Measurements from ENCODE around the gene FRMPD4. TPM values are rescaled to one million over a fixed set of nuclear protein-coding genes. Genes with fewer than 3 reads are reported as not detected.
A peak's percentile ranks its signal among the peaks of the same experiment; 100 is the strongest.
"Not testable (repeated sequence)": the region's sequence is repeated elsewhere in the genome, so short reads cannot be mapped to it uniquely, and the experiment has no call there.

The FRMPD4 gene
- total RNA-seq, 2 donors from 2014 or later: not detected

DNA sequence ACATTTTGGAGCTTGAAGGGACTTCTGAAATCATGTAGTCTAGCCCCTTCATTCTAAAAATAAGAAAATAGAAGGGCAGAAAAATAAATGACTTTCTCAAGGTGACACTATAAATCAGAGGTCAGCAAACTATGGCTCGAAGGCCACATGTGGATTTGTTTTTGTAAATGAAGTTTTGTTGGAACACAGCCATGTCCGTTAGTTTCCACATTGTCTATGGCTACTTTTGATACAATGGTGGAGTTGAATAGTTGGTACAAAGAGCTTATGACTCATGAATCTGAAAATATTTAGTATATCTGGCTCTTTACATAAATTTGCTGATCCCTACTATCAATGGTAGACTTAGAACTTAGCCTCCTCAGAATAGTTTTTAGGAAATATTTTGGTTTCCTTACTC is 350.5 kb downstream of the FRMPD4 start:
- Mint-ChIP-seq H3K36me3 (no peaks in the 10 kb centered on the region), H3K9me3 (no peaks in the 10 kb centered on the region), H3K27ac (no peak overlapping the region)
- ATAC-seq: no peak
- no peak for DNase-seq (ENCODE audit: low spot score in 2 of 2)

DNA sequence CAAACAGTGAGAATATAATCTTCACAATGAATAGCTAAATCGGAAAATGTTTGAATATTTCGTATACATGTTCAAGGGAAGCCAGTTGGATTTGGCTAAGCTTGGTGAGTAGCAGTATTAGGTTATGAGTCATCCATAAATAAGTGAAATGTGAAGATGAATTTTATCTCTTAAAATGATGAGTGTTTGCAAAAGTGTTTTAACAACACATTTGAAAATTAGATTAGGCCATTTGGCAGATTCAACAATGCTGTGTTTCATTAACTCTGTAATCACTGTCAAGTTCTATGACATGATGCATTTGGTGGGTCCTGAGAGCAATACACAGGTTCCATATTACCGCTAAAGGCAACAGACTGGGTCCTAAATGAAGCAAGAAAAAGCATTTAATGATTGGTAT is 351.1 kb downstream of the FRMPD4 start:
- Mint-ChIP-seq H3K27ac (no peak overlapping the region), H3K36me3 (no peaks in the 10 kb centered on the region), H3K9me3 (no peaks in the 10 kb centered on the region)
- no peak for DNase-seq (ENCODE audit: low spot score in 2 of 2)
- no peak for ATAC-seq

DNA sequence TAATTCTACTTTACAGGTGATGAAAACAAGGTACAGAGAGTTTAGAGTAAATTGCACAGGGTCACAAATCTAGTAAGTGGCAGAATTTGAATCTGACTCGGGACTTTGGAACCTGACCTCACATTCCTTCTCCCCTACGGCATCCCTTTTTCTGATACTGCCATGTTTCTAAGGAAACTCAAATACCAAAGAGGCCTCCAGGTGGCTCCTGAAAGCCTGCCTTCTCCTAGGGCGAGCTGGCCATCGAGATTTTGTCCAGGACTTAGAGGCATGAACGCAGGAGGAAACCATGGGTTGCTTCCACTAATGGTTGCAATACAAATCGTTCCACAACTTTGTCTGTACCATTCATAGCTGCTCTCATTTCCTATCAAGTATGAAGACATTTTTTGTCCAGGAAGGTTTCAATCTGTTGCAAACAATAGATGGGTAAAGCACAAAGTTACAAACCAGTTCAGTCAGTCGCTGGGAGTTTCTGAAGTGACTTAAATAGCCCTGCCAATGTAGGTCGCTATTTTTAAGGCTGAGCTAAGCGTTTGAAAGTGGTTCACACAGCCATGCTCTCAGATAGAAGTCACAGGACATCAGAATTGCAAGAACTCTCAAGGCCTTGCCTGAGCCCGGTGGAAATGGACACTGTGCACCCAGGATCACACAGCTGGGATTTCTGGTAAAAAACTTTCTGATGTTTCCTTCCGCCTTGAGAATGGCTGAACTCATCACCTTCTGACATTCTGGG is 356.3 kb downstream of the FRMPD4 start:
- Mint-ChIP-seq H3K9me3 (no peaks in the 10 kb centered on the region), H3K36me3 (no peaks in the 10 kb centered on the region), H3K27ac (no peak overlapping the region)
- no peak for DNase-seq (ENCODE audit: low spot score in 2 of 2)
- no peak for ATAC-seq

DNA sequence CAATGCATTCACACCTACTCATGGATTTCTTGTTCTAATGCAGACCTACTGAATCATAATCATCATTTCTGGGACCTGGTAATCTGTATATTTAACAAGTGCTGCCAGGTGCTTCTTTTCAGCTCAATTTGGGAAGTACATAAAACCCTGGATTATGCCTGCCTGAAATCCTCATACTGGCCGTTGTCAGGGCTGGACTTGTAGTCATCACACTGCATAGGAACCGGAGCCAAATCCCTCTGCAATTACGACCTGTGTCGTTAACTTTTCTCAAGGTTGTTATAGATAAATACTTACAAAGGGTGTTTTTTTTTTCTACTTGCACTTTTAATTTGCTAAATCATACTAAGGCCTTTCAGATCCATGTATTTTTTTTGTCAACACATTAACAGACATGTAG is 358.1 kb downstream of the FRMPD4 start:
- Mint-ChIP-seq H3K36me3 (no peaks in the 10 kb centered on the region), H3K9me3 (no peaks in the 10 kb centered on the region), H3K27ac (no peak overlapping the region)
- DNase-seq (ENCODE audit: low spot score in 2 of 2): no peak
- ATAC-seq: no peak

DNA sequence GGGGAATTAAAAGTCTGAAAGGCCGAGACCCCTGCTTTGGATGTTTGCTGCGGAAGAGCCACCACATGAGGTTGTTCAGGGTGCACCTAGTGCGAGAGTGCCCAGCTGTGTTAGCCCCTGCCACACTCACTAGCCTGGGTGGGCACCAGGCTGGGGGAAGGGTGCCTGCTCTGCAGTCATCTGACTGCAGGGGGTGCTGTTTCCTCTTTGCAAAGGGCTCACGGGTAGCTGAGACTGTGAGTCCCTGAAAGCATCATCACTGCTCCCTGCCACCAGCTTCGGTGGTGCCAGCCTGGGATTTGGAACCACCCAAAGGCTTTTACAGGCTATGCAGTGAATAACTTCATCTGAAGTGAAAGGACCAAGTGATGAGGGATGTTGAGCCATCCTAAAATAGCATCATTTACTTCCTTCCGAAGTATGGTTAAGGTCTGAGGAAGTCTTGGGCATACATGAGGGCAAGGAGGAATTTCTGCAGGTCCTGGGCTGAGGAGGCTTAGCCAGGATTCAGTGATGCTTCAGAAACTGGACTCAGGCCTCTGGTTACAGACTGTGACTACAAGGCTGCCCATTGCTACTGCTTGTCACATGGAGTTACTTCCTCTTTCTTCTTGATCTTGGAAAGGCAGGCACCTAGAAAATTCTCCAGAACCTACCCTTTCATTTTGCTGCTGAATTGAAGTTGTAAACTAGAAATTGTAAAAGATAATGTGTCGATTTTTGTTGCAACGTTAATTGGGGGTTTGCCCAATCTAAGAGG is 359.7 kb downstream of the FRMPD4 start:
- Mint-ChIP-seq H3K36me3 (no peaks in the 10 kb centered on the region), H3K27ac (no peak overlapping the region), H3K9me3 (no peaks in the 10 kb centered on the region)
- ATAC-seq (no peak), DNase-seq (ENCODE audit: low spot score in 2 of 2) (peak in 1 of 2 donors; percentile 3)

DNA sequence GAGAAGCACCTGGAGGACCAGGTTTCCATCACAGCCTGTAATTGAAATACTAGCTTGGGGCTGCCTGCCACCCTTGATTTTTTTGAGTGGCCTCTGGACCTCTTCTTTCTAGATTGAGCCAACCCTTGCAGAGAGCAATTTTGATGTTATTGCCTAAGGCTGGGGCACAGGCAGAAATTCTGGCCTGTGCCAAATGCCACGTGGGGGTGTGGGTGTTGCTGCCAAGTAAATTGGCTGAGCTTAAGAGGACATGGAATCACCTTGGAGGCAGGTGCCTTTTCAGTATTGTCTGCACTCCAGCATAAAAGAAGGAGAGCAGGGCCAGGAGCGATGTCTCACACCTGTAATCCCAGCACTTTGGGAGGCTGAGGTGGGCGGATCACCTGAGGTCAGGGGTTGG is 366.9 kb downstream of the FRMPD4 start:
- no peak overlapping the region for H3K27ac Mint-ChIP-seq
- H3K9me3 Mint-ChIP-seq: no peaks in the 10 kb centered on the region

DNA sequence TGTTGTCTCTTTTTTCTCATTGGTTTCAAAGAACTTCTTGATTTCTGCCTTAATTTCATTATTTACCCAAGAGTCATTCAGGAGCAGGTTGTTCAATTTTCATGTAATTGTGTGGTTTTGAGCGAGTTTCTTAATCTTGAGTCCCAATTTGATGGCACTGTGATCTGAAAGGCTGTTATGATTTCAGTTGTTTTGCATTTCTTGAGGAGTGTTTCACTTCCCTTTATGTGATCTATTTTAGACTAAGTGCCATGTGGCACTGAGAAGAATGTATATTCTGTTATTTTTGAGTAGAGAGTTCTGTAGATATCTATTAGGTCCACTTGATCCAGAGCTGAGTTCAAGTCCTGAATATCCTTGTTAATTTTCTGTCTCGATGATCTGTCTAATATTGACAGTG is 377.1 kb downstream of the FRMPD4 start:
- not testable (repeated sequence) for ATAC-seq; DNase-seq (ENCODE audit: low spot score in 2 of 2); H3K27ac Mint-ChIP-seq; H3K9me3 Mint-ChIP-seq; H3K36me3 Mint-ChIP-seq

More for the DNA sequence above, 366.9 kb downstream of the FRMPD4 start:
- ATAC-seq (no peak), DNase-seq (ENCODE audit: low spot score in 2 of 2) (no peak)
- no peaks in the 10 kb centered on the region for H3K36me3 Mint-ChIP-seq

DNA sequence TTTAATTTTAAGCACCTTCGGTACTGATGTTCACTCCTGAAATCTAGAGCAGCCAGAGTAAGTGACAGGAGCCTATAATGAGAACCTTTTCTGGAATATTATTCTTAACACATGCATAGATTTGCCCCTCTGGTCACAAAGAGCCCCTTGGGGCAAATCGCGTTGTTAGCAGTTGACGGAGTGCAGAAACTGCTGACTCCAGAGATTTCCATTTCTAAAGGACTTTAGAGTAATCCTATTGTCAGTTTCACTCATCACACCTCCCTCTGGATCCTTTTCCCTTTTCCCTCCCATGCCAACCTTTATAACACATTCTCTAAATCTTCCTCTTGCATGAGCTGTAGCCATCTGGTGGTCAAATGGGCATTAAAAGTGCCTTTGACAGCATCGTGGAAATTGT is 388.0 kb downstream of the FRMPD4 start:
- no peaks in the 10 kb centered on the region for H3K36me3 Mint-ChIP-seq
- no peak overlapping the region for H3K27ac Mint-ChIP-seq
- ATAC-seq (no peak), DNase-seq (ENCODE audit: low spot score in 2 of 2) (no peak)
- peaks cover 0 to 3% of the 10 kb centered on the region in 2 donors for H3K9me3 Mint-ChIP-seq

DNA sequence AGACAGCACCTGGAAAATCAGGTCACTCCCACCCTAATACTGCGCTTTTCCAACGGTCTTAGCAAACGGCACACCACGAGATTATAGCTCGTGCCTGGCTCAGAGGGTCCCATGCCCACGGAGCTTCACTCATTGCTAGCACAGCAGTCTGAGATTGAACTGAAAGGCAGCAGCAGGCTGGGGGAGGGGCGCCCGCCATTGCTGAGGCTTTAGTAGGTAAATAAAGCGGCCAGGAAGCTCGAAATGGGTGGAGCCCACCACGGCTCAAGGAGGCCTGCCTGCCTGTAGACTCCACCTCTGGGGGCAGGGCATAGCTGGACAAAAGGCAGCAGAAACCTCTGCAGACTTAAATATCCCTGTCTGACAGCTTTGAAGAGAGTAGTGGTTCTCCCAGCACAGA is 399.8 kb downstream of the FRMPD4 start:
- not testable (repeated sequence) for ATAC-seq; H3K36me3 Mint-ChIP-seq; H3K9me3 Mint-ChIP-seq; DNase-seq (ENCODE audit: low spot score in 2 of 2); H3K27ac Mint-ChIP-seq

DNA sequence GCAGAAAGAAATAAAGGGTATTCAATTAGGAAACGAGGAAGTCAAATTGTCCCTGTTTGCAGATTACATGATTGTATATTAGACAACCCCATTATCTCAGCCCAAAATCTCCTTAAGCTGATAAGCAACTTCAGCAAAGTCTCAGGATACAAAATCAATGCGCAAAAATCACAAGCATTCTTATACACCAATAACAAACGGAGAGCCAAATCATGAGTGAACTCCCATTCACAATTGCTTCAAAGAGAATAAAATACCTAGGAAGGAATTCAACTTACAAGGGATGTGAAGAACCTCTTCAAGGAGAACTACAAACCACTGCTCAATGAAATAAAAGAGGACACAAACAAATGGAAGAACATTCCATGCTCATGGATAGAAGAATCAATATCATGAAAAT is 404.0 kb downstream of the FRMPD4 start:
- not testable (repeated sequence) for ATAC-seq; DNase-seq (ENCODE audit: low spot score in 2 of 2); H3K9me3 Mint-ChIP-seq; H3K27ac Mint-ChIP-seq; H3K36me3 Mint-ChIP-seq

DNA sequence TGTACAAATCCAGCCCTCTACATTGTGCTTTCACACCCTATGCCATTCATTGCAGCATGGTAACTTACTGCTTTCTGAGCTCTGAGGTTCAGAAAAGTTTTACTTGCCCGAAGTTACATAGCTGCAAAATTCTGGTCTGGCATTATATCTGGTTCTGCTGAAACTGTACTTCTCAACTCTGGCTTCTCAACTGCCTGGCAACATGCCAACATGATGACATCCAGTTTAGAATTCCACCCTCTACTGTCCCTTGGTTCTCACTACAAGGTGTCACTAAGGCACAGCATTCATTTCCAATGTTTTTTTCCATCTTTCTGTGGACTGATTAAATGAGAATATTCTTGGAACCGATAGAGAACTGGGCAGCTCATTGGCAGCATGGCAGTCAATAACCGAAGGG is 410.1 kb downstream of the FRMPD4 start:
- no peak for ATAC-seq
- no peak for DNase-seq (ENCODE audit: low spot score in 2 of 2)
- H3K9me3 Mint-ChIP-seq: no peaks in the 10 kb centered on the region
- no peaks in the 10 kb centered on the region for H3K36me3 Mint-ChIP-seq
- no peak overlapping the region for H3K27ac Mint-ChIP-seq

DNA sequence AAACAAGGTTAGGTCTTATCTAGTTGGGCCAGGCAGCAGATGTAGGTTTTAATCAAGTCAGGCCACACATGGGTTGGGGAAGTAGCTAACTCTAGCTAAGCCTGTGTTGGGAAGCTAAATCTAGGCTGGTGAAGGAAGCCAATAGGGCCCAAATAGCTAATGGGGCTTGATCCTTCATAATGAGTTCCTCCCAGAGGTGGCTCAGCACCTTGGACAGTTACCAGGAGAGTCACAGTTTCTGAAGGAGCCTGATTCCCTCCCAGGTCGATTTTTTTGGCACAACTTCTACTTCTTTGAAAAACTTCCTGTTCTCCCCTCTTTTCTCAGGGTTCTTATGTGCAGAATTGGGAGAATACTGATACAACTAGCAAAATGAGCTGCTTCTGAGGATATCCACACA is 410.5 kb downstream of the FRMPD4 start:
- DNase-seq (ENCODE audit: low spot score in 2 of 2) (no peak), ATAC-seq (no peak)
- no peak overlapping the region for H3K27ac Mint-ChIP-seq
- no peaks in the 10 kb centered on the region for H3K36me3 Mint-ChIP-seq
- no peaks in the 10 kb centered on the region for H3K9me3 Mint-ChIP-seq

DNA sequence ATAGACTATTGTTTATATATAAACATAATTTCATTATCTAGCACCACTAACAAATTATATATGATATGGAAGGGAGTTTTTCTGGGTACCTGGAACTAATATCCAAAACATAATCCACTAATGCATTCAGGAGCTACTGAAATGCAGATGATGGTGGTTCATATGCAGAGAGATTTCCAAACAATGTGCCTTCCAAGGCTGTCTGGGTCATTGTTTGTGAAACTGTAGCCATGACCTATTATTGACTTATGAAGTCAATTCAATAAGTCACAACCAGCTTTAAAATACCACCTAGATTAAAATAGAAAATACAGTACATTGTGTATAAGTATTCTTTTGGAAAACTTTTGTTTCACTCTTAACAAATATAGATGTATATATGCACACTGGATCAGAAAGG is 415.9 kb downstream of the FRMPD4 start:
- Mint-ChIP-seq H3K27ac (no peak overlapping the region), H3K36me3 (no peaks in the 10 kb centered on the region), H3K9me3 (no peaks in the 10 kb centered on the region)
- DNase-seq (ENCODE audit: low spot score in 2 of 2) (no peak), ATAC-seq (no peak)

DNA sequence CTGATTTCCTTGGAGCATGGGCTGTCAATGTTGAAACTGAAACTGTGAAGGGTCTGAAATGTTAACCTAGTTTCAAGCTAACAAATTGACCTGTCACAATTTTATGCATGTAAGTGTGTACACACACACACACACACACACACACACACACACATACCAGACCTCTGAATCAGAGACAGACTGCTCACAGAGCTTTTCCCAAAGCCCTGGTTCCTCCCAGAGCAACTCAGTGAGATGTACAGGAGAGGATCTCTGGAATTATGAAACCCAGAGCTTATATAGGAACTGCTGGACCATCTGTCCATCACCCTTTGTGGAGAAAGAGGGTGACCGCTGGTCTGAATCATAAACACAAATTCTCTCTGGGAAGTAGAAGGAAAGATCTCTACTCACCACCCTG is 424.8 kb downstream of the FRMPD4 start:
- ATAC-seq (no peak), DNase-seq (ENCODE audit: low spot score in 2 of 2) (no peak)
- H3K36me3 Mint-ChIP-seq: no peaks in the 10 kb centered on the region
- H3K27ac Mint-ChIP-seq: no peak overlapping the region
- no peaks in the 10 kb centered on the region for H3K9me3 Mint-ChIP-seq

DNA sequence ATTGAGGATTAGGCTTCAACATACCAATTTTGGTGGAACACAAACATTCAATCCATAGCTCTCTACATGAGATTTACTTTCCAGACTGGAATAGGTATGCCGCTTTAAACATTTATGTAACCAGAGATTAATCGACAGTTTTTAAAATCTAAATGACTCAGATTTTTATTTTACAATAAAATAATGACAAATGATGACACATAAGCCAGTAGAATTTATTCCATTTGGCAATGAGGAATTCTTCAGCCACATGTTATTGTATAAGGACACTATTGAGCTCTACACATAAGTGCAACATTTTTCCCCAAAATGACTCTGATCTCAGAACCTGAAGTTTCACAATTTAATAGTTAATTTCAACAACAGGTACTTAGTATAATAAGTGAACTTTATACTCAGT is 425.9 kb downstream of the FRMPD4 start:
- H3K9me3 Mint-ChIP-seq: no peaks in the 10 kb centered on the region
- ATAC-seq (no peak), DNase-seq (ENCODE audit: low spot score in 2 of 2) (no peak)
- H3K36me3 Mint-ChIP-seq: no peaks in the 10 kb centered on the region
- no peak overlapping the region for H3K27ac Mint-ChIP-seq

DNA sequence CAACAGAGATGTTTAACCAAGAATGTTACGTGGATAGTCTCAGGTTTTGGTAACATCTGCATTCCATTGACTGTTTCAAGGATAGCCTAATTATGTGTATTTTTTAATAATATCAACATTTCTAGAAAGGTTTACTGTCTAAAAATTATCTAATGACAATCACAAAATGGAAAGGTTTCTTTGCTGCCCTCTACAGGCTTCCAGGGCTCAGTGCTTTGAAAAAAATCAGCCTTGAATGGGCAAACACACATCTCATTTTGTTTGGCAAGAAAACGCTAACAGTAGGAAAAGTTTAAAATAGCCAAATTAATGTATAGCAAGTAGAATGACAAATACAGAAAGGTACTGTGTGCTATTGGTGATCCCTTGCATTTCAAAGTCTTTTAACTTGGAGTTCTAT is 429.6 kb downstream of the FRMPD4 start:
- Mint-ChIP-seq H3K36me3 (no peaks in the 10 kb centered on the region), H3K27ac (no peak overlapping the region)
- no peak for ATAC-seq

DNA sequence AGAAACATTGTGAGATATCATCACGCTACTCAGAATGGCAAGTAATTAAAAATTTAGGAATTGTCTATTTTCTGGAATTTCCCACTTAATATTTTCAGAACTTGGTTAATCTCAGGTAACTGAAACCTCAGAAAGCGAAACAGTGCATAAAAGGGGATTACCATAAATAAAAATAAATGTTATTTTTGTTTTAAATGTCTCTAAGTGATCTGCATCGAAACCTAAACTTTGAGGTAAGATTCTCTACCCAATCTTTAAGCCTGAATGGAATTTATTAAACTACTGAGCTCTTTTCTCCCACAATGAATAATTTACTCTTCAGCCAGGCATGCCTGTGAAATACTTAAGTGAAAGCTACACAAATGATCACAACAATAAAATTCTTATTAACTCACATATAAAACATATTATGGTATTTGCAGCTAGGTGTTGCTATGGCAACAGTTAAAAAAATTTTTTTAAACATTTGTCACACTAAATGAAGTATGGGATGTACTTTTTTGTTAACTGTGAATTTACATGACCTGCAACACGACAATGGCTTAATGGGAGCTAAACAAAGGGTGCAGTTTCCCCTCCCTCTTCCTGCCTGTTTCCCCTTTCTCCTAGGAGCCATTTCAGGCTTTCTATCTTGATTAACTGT is 432.7 kb downstream of the FRMPD4 start:
- ATAC-seq (no peak), DNase-seq (ENCODE audit: low spot score in 2 of 2) (no peak)
- Mint-ChIP-seq H3K9me3 (no peaks in the 10 kb centered on the region), H3K27ac (no peak overlapping the region), H3K36me3 (no peaks in the 10 kb centered on the region)

More for the DNA sequence above, 429.6 kb downstream of the FRMPD4 start:
- no peaks in the 10 kb centered on the region for H3K9me3 Mint-ChIP-seq
- peak in 1 of 2 donors; percentile 1 for DNase-seq (ENCODE audit: low spot score in 2 of 2)
